Breast epithelium (tissue), 3 donors: ENCODE results near the gene DPEP1.

Experiments
- CTCF ChIP-seq, 3 donors: fragments of 450-650 bp; IDR thresholded peaks; one replicate each; pipeline ENCODE4 v1.5.1; 2016 to 2017; ENCODE audit warnings: antibody characterized with exemption in 3 of 3, mild to moderate bottlenecking in 3 of 3, moderate library complexity in 3 of 3
- POLR2A ChIP-seq: fragments of 450-650 bp; IDR thresholded peaks from one replicate; pipeline ENCODE4 v1.6.1; 2016; ENCODE audit warnings: antibody characterized with exemption, mild to moderate bottlenecking, moderate library complexity
- POLR2AphosphoS5 ChIP-seq, 3 donors: sonication (generic); formaldehyde crosslinking; IDR thresholded peaks; one replicate each; pipeline ENCODE4 v1.6.1; 2017; ENCODE audit warnings: antibody characterized with exemption in 3 of 3

GRCh38 chr16:89667633-89668032 lies 54.2 kb downstream of the DPEP1 start:
- TF ChIP-seq CTCF (IDR thresholded peaks at IDR 0.05) (no peak), POLR2A (no peak), POLR2AphosphoS5 (IDR thresholded peaks at IDR 0.05) (no peak)
